HG02763 (cell line): Measurements from ENCODE around the gene CYP1B1.
"Not testable (repeated sequence)": the region's sequence is repeated elsewhere in the genome, so short reads cannot be mapped to it uniquely, and the experiment has no call there.

ENCODE experiments used
- ATAC-seq: cut with Tn5 transposase; IDR thresholded peaks from one replicate; pipeline ENCODE4 v1.9.1; 2021; ENCODE audit warnings: mild to moderate bottlenecking, moderate library complexity; ENCODE audit not compliant: unreplicated experiment

The CYP1B1 gene

DNA sequence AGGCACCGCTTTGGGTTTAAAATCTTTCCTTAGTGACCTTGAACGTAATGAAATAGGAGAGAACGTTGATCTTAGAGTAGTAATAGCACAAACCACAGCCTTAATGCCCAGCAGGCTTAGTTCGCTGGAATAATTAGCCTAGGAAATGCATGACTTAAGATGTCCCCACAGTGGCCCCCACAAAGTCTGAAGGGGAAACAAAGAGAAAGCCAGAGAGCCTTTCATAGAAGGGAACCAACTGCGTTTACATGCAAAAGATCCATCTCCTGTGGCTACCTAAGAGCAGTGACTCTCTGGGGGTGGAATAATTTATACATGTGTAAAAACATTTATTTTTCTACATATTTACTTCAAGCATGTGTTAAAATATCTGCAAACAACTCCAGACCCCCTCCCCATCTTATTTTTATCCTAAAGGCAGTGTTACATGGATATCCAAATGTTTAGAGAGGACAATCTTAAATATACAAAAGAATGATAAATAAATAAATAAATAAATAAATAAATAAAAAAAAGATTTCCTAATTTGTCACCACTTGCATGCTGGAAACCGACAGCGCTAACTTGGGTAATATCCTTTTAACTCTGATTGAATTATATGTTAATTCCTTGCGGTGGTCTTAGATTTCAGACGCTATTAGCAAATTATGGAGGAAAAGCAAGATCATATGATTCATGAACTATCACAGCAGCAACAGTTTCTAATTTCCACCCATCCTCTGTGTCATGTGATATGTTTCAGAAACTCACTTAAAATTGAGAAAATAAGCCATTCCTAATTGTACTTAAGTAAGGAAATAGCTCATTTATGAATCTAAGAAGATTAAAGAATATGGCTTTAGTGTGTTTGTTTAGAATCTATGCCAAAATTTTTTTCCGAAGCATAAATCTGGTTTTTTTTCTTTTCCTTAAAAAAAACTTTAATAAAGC lies 23.4 kb upstream of the CYP1B1 start:
- ATAC-seq: no peak

DNA sequence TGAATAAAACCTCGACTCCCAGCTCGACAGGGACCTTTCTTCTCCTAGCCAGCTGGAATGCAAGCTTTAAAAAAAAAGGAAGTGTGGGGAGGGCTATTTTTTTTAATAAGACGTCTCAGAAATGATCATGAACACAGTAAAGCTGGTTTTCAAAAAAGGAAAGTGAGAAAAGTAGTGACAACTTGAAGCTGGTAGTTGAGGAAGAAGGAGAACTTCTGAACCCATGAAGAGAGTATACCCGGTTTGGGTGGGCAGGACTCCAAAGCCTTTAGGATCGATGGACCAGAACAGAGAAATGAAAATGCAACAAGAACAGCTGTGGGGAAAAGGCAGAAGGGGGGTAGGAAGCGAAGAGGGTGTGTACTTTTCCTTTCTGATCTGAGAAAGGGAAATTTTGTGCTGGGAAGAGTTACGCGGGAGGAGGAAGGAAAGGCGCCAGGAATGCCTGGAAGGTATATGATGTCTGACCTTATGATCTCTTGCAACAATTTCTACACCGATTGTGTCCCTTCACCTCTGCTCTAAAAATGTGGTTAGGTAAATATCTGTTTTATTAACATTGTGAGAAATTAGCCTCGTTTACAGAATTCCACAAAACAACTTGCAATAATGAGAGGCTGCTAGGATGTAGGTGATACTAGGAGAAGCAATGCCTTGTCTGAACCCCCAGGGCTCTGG lies 22.6 kb upstream of the CYP1B1 start:
- no peak for ATAC-seq

DNA sequence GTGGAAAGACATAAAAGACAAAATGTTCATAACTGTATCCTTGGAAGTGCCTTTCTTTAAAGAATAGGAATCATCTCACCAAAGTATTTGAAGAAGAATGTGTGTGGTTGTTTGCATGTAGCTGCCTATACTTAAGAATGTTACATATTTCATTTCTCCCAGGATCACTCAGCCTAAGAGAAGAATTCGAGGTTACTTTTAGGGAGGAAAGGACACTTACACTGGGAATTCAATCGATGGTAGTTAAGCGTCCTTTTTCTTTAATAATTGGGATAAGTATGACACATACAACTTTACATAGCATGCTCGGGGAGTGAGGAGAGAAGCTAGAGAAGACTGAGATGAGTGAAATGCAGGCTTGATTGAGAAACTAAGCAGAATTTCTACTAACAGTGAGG lies 22.0 kb upstream of the CYP1B1 start:
- ATAC-seq: no peak

DNA sequence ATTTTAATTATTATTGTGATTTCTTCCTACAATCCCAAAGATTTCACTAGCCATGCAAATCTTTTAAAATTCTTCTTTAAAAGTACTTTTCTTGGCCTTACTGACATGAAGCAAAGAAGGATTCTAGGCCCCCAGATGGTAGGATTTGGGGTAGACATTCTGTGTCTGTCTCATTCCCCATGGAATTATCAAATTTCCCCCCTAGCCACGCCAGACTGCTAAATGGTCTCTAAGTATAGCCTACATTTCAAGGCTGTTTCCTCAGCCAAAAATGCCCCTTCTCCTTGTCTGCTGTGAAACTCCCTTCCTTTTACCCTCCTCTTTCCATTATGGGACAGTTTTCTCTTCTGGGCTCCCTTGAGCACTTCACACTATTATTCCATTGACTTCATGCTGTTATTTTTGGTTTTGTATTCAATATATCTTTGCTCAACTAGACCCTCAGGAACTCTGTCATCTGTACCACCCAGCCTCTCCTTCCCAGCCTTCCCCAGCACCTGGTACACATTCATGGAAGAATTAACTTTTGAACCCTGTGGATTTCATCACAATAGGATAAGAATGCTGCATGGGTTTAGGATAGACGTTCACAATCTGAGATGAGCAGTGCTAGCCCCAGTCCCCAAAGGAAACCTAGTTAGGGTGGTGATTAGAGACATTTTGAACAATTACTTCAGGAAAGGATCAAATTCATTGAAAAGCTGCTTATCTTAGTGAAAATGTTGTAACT lies 21.5 kb upstream of the CYP1B1 start:
- ATAC-seq: no peak

DNA sequence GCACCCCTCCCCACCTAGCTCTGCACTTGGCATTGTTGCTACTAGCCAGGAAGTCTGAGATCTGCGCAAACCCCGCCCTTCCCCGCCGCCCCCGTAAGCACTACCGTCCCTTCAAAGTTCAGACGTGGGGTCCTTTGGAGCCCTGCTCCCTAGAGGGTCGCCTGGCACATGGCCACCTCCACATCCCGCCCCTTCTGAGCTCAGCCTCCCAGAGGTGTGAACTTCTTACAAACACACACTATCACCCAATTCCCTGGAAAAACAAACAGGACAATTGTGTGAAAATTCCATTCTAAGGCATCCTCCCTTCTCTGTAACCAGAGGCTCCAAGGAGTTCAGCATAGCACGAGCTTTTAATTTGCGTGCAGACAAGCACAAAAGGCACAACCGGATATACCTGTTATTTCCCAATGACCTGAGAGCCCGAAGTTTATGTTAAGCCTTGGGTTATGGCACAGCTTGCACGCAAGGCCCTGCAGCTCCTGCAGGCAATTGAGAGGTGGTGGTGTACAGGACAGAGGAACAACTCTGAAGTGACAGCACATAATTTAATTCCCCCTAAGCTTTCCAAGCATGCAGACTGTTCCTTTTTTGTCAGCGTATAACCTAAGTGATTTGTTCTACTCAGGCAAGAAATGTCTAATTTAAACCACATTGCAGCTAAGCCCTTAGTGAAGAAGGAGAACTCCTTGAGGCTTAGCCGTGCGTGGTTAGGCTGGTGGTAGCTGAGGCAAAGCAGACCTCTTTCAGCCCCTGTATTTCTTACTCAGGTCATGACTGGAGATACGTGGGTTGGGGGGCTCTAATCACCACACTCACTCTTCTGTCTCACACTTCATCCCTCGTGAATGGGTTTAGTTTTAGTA lies 20.3 kb upstream of the CYP1B1 start:
- no peak for ATAC-seq

DNA sequence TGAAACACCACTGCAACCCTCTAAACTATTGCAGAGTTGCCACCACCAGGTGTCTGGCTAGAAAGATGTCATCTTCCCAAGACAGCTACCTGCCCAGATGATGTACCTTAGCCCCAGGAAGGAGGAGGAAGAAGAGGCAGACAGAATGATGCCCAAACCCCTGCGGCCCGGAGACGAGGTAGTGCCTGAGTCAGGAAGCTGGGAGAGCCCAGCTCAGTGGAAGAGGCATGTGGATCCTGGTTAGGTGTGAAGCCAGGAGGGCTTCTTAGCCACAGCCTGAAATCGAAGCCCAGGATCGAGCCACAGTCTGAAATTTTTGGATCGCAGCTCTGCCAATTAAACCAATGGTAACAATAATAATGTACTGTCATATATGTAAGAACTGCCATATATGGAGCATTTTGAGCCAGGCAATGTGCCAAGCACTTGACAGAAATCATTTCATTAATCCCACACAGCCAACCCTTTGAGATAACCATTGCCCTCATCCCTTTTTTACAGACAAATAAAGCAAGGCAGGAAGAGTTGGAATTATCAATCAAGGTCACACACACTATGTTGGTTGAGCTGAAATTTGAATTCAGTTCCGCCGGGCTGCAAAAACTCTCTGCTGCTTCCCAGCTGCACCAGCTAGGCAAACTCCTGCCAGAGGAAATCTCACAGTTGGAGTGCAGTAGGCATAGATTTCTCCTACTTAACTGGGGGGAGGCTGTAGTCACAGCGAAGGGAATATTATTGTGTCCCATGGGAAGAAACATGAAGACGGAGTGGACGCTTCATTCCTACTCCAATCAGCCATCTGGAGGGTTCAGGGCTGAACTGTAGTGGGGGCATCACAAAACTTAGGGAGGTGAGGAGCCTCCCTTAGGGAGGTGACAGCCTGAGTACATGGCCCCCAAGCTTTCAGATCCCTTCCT lies 19.4 kb upstream of the CYP1B1 start:
- no peak for ATAC-seq

DNA sequence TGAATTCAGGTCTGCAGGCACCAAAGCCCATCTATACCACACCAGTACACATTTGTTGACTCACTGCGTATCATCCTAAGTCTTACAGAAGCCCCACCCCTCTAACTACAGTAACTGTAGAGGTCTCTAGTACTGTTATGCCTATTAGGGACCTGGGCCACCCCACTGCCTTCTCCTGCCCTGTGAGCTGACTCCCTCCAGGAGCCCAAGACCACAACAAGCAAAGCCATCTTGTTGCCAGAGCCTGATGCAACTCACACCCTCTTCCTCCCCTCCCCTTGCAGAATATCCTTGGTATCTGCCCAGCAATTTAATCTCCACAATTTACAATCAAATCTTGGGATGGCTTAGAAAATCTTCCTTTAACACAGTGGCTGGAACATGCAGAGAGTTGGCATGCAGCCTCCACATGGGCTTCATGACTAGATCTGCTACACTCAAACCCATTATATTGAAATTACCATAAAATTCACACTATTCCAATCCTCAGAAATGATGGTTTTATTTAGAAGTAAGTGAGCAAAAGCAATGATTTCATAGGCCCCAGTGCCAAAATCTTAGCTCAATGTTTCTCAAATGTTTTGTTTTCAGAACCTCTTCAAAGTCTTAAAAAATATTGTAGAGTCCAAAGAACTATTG lies 17.7 kb upstream of the CYP1B1 start:
- no peak for ATAC-seq

DNA sequence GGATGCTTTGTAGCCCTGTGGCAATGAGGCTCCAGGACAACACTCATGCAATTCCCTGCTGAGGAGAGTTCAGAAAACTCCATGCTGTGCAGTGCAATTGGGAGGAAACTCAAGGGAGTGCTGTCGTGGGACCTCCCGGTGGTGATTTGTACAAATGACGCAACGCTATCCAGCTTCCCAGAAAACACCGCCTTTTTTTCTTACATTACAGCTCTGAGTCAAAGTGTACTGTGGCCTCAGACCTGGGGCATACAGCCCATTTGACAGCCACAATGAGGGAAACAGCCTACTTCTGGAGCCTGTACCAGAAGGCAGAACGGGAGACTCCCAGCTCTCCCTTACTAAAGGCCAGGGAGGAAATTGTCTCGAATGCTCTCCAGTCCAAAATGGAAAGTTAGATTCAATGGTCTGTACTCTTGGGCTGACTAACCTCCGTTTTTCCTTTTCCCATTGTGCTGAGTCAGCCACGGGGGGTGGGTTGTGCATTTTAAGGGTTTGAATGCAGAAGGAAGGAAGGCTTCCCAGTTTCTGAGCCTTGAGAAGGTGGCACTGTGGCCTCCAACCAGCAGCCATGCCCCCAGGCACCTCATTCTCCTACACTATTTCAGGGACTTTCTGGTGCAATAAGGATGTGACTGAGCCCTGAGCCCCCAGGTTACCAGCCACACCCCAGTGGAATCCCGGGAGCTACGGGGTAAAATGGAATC lies 16.4 kb upstream of the CYP1B1 start:
- ATAC-seq: no peak

DNA sequence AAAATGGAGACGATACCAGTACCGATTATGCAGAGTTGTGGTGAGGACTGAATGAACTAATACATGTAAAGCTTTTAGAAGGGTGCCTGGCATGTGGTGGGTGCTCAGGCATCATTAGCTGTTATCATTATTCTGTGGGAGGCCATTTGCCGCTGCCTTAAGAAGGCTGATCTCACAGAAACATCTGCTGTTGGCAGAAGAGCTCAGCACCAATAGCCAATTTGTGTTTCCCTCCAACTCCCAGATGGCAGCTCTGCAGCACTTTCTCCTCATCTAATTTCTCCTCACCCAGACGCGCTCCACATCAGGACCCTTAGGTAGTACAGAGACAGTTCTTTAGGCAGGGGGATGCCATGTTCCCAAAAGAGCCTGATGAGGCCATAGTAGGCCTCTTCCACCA lies 15.8 kb upstream of the CYP1B1 start:
- ATAC-seq: no peak

DNA sequence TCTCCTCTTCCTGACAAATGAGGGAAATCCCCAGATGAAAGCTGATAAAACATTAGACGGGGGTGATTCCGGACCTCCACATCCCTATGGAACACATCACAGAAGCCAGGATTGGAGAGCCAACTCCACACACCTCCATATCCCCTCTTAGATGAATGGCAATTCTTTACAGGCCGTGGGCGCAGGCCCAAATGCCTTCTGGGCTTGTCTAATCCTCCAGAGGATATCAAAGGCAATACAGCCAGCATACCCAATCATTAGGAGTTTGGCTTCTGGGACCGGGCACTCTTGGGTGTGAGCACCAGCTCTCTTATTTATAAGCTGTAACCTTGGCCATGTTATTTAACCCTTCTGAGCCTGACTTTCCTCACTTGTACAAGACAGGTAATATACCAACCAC lies 15.0 kb upstream of the CYP1B1 start:
- no peak for ATAC-seq

DNA sequence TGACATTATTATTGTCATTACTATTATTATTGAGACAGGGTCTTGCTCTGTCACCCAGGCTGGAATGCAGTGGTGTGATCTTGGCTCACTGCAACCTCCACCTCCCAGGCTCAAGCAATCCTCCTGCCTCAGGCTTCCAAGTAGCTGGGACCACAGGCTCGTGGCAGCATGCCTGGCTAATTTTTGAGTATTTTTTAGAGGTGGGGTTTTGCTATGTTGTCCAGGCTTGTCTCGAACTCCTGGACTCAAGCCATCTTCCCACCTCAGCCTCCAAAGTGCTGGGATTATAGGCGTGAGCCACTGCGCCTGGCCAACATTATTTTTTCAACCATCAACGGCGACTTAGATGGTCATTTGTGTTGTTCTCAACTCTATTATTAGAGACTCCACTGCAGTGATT lies 14.3 kb upstream of the CYP1B1 start:
- ATAC-seq: not testable (repeated sequence)

DNA sequence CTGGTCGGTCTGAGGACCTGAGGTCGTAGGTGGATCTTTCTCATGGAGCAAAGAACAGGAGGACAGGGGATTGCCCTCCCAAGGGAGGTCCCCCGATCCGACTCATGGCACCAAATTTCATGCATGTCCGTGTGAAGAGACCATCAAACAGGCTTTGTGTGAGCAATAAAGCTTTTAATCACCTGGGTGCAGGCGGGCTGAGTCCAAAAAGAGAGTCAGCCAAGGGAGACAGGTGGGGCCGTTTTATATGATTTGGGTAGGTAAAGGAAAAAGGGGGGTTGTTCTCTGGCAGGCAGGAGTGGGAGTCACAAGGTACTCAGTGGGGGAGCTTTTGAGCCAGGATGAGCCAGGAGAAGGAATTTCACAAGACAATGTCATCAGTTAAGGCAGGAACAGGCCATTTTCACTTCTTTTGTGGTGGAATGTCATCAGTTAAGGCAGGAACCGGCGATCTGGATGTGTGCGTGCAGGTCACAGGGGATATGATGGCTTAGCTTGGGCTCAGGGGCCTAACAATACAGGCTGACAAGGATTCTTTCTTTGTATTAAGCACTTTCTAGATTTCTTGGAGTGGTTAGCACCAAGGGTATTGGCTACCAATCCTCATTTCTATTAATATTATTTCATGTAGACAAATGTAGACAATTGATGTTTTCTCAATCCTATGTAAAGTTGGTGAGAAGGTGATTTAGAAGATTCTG lies 10.2 kb upstream of the CYP1B1 start:
- not testable (repeated sequence) for ATAC-seq

DNA sequence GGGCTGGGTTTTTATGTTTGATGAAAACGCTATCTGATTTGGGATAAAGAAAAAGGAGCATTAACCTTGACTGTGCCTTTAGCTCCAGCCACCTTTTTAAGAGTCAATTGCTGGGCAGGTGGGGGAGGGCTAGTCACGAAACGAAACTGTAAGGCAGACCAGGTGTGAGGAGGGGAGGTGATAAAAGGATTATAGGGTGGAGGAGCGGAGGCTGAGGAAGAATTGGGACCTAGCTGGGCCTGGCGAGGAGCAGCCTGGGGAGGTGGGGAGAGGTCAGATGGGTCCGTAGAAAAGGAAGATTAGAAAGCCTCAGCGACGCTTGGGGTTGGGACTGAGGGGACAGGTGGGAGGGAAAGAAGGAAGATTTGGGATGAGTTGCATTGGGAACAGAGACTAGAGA lies 8.6 kb upstream of the CYP1B1 start:
- not testable (repeated sequence) for ATAC-seq

DNA sequence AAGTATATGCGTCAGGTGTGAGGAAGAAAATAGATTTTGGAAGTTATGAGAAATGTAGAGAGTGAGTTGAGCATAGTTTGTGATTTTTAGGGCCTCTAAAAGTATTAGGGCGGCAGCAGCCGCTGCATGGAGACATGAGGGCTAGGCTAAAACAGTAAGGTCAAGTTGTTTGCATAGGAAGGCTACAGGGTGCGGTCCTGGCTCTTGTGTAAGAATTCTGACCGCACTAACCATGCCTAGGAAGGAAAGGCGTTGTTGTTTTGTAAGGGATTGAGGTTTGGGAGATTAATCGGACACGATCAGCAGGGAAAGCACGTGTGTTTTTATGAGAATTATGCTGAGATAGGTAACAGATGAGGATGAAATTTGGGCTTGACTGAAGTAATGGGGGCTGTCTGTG lies 6.8 kb upstream of the CYP1B1 start:
- not testable (repeated sequence) for ATAC-seq

DNA sequence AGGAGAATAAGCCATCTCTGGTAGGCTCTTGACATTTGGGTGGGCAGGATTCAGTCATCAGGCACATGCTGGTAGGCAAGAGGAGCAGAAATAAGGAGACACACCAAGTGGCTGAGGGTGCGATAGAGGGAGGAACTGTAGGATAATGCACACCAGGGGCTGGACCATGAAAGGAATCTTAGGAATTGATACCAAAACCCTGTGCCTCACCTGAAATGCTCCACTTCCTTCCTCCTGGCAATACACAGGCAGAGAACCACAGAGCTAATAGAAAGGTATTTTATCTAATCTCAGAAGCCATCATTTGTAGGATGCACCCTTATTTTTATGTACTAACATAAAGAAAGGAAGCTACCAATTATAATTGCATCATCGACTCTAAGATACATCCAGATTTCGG lies 4.4 kb upstream of the CYP1B1 start:
- no peak for ATAC-seq

DNA sequence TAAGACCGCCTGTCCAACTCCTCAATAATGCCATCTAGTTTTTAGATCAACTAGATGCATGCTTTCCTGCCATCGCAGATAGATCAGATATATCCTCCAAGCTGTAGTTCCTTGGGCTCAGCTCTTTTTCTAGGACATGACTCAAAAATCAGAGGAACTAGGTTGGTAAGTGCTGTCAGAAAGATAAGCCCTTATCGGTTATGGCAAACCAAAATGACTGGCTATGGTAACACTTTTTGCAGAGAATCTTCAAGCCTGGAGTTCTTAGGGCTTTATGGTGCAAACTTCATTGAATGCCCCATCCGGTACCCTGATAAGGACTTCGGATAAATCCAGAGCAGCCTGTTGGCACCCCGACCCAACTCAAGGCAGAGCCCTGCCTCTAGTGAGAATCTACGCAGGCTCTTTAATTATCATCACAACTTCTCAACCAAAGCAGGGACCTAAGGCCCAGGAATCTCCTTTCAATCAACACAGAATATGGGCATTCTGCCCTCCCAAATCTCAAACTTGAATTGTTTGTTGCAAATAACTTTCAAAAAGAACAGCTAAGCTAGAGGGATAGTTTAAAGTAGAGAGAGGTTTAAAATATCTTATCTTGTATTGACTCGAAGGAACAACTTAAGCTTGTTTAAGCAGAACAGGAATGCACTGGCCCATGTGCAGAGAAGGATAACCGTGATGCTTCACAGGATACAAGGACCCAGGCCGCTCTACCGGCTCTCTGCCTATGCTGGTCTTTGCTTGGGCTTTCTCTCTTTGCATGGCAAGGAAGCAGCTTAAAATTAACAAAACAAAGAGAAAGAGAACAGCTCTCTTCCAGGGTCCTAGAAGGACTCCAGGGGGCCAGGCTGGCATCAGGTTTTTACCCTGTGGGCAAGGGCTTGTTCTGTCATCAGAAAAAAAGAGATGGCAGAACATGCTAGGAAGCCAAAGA lies 3.4 kb upstream of the CYP1B1 start:
- no peak for ATAC-seq

DNA sequence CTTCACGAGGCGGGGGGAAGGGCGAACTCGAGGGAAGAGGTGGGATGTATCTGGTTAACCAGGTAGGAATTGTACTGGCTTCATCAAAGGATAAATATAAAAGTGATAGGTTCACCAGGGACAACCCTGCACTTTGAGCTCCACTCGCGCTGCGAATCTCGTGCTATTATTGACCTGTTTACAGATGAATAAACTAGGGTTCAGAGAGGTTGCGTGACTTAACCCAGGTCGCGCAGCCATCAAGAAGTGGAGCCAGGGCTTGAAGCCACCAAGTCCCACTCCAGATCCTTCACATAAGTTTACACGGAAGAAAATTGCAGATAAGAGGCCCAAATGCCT lies 1.4 kb upstream of the CYP1B1 start:
- no peak for ATAC-seq
